Tibial nerve (tissue), 4 donors: ENCODE results near the gene TCERG1. TPM values are rescaled to one million over a fixed set of nuclear protein-coding genes. Genes with fewer than 3 reads are reported as not detected.

Source experiments
- DNase-seq, 2 donors: peaks; one replicate each; pipeline ENCODE4 v3.0.0-alpha.2; 2019; ENCODE audit warnings: low spot score in 2 of 2
- H3K27ac ChIP-seq, 4 donors: fragments of 200-600 bp; sonication (generic) in 3 of 4; one replicate each; pipeline ENCODE4 v1.5.1; 2017 to 2019; ENCODE audit warnings: mild to moderate bottlenecking in 1 of 4
- H3K27me3 ChIP-seq, 2 donors: fragments of 200-600 bp; sonication (generic) in 1 of 2; one replicate each; pipeline versions ENCODE4 v1.5.1 to v1.6.0; 2017 to 2019
- H3K36me3 ChIP-seq, 3 donors: fragments of 200-600 bp; sonication (generic); one replicate each; pipeline ENCODE4 v1.5.1; 2018 to 2019
- H3K4me1 ChIP-seq, 4 donors: fragments of 200-600 bp; sonication (generic) in 3 of 4; one replicate each; pipeline ENCODE4 v1.5.1; 2017 to 2019
- H3K4me3 ChIP-seq, 4 donors: fragments of 200-600 bp; sonication (generic) in 3 of 4; one replicate each; pipeline ENCODE4 v1.5.1; 2017 to 2019; ENCODE audit warnings: mild to moderate bottlenecking in 1 of 4, moderate library complexity in 1 of 4
- H3K9me3 ChIP-seq, 4 donors: fragments of 200-600 bp; sonication (generic) in 3 of 4; one replicate each; pipeline ENCODE4 v1.5.1; 2017 to 2019
- CTCF ChIP-seq, 5 experiments: fragments of 200-600 bp in 3 of 5; fragments of 450-650 bp in 2 of 5; sonication (generic) in 3 of 5; IDR thresholded peaks; one replicate each; pipeline ENCODE4 v1.5.1; 2016 to 2019; ENCODE audit warnings: antibody characterized with exemption in 5 of 5, mild to moderate bottlenecking in 3 of 5, moderate library complexity in 2 of 5
- EP300 ChIP-seq, 2 donors: sonication (generic); formaldehyde crosslinking; IDR thresholded peaks; one replicate each; pipeline ENCODE4 v1.6.1; 2017; ENCODE audit warnings: antibody characterized with exemption in 2 of 2, mild to moderate bottlenecking in 1 of 2
- POLR2A ChIP-seq, 2 donors: fragments of 450-650 bp; IDR thresholded peaks; one replicate each; pipeline ENCODE4 v1.6.1; 2017; ENCODE audit warnings: antibody characterized with exemption in 2 of 2, mild to moderate bottlenecking in 2 of 2, moderate library complexity in 2 of 2
- WGBS, 2 donors: methylation state at CpG; one replicate each; pipeline ENCODE4 v1.1.5; 2018; 5-methylcytosine and 5-hydroxymethylcytosine counted together
- small RNA-seq: library from RNA; depleted of rRNA; stranded (forward); fragments of <200 nt; gene quantifications from one replicate; pipeline ENCODE3, GENCODE V24; 2016
- total RNA-seq, 4 donors: library from RNA; depleted of rRNA; stranded (reverse); fragments of >200 nt; gene quantifications; one replicate each; pipeline ENCODE4 v1.1.0, GENCODE V29; 2016

Gene TCERG1
- total RNA-seq, 4 donors from 2014 or later: 52.2 to 108 (median 71.9) TPM

GRCh38 chr5:146560205-146560812 is 113.2 kb downstream of the TCERG1 start:
- TF ChIP-seq POLR2A (IDR thresholded peaks at IDR 0.05): no peak
- no peak for TF ChIP-seq CTCF (IDR thresholded peaks at IDR 0.05)
- TF ChIP-seq EP300 (IDR thresholded peaks at IDR 0.05): no peak
- Histone ChIP-seq H3K27me3 (no peaks in the 10 kb centered on the region), H3K4me3 (no peak overlapping the region), H3K27ac (no peak overlapping the region), H3K4me1 (peaks cover 0 to 6% (median 0%) of the 10 kb centered on the region in 4 donors), H3K9me3 (no peaks in the 10 kb centered on the region), H3K36me3 (no peaks in the 10 kb centered on the region)
- WGBS, 2 donors: 28 to 33% methylated on average over 3 of the region's 3 CpGs
- no peak for DNase-seq

Small RNA genes lying within 50 kb of the gene (small RNA-seq; reads per million reads assigned to genes)
- gene RF02271: not detected

Other genes starting within 250 kb of the TCERG1 start
- 10 to 100 TPM; 15.3 to 21.6 (median 17.7) TPM for gene RBM27, start 243.7 kb upstream of the TCERG1 start, total RNA-seq
- under 1 TPM in 2 of 4 donors, not detected in 2; 0.21 to 0.22 TPM for gene POU4F3, start 108.5 kb upstream of the TCERG1 start, total RNA-seq
- gene GPR151, start 68.9 kb downstream of the TCERG1 start, total RNA-seq: not detected